ENCODE results near the gene CNTN4.

DNA sequence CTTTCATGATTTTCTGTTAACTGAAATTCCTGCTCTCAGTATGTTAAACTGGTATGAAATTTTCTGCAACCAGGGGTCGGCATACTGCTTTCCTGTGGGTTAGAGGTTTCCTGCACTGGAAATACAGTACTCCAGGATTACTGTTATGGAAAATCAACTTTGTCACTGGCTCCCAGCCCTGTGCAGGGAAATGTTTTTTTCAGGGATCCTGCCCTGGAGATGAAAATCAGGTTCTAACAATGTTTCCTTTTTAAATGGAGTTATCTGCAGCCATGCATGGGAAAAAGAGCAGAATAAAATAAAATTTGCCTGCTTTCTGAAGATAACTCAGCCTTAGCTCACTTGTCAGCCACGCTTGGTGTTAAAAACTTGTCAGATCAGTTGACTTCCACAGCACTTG, 791.1 kb downstream of the CNTN4 start:
- TF ChIP-seq, protein P1, sequence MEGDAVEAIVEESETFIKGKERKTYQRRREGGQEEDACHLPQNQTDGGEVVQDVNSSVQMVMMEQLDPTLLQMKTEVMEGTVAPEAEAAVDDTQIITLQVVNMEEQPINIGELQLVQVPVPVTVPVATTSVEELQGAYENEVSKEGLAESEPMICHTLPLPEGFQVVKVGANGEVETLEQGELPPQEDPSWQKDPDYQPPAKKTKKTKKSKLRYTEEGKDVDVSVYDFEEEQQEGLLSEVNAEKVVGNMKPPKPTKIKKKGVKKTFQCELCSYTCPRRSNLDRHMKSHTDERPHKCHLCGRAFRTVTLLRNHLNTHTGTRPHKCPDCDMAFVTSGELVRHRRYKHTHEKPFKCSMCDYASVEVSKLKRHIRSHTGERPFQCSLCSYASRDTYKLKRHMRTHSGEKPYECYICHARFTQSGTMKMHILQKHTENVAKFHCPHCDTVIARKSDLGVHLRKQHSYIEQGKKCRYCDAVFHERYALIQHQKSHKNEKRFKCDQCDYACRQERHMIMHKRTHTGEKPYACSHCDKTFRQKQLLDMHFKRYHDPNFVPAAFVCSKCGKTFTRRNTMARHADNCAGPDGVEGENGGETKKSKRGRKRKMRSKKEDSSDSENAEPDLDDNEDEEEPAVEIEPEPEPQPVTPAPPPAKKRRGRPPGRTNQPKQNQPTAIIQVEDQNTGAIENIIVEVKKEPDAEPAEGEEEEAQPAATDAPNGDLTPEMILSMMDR (IDR thresholded peaks at IDR 0.05; ENCODE audit: borderline replicate concordance, extremely low read depth, low read length, poor library complexity, severe bottlenecking) = no peak
- TF ChIP-seq EZH2 (IDR thresholded peaks at IDR 0.05; ENCODE audit: borderline replicate concordance, low read depth, low read length, severe bottlenecking) = no peak

Measured in DND-41 (cell line).